Putamen (tissue), 1 donor: Measurements from ENCODE around the gene IL1R1.
A peak's percentile ranks its signal among the peaks of the same experiment; 100 is the strongest.
"Not testable (repeated sequence)": the region's sequence is repeated elsewhere in the genome, so short reads cannot be mapped to it uniquely, and the experiment has no call there.

Experiments
- DNase-seq: peaks from one replicate; pipeline ENCODE4 v3.0.0-alpha.2; 2016; ENCODE audit warnings: low spot score

IL1R1 gene

GRCh38 chr2:102111823-102112222 is 30.7 kb upstream of the IL1R1 start:
- DNase-seq, result no peak

- DNase-seq, result no peak
Observed at GRCh38 chr2:102112271-102112670, 30.3 kb upstream of the IL1R1 start.

- no peak for DNase-seq
Observed at GRCh38 chr2:102112692-102113665, 29.6 kb upstream of the IL1R1 start.

- DNase-seq, result no peak
Observed at GRCh38 chr2:102114290-102114721, 28.2 kb upstream of the IL1R1 start.

- no peak for DNase-seq
Observed at GRCh38 chr2:102114851-102115497, 27.6 kb upstream of the IL1R1 start.

- DNase-seq, result peak; percentile 10
Observed at GRCh38 chr2:102116630-102117471, 25.7 kb upstream of the IL1R1 start.

GRCh38 chr2:102117472-102117858 is 25.1 kb upstream of the IL1R1 start:
- no peak for DNase-seq

GRCh38 chr2:102119255-102119654 is 23.3 kb upstream of the IL1R1 start:
- no peak for DNase-seq

- no peak for DNase-seq
Observed at GRCh38 chr2:102120261-102120660, 22.3 kb upstream of the IL1R1 start.

GRCh38 chr2:102120701-102121159 is 21.8 kb upstream of the IL1R1 start:
- no peak for DNase-seq

- DNase-seq, result no peak
Observed at GRCh38 chr2:102122115-102122514, 20.4 kb upstream of the IL1R1 start.

GRCh38 chr2:102122909-102123308 is 19.6 kb upstream of the IL1R1 start:
- no peak for DNase-seq

GRCh38 chr2:102124421-102124820 is 18.1 kb upstream of the IL1R1 start:
- DNase-seq, result not testable (repeated sequence)

GRCh38 chr2:102126169-102126568 is 16.4 kb upstream of the IL1R1 start:
- no peak for DNase-seq

GRCh38 chr2:102126660-102127059 is 15.9 kb upstream of the IL1R1 start:
- no peak for DNase-seq

- DNase-seq, result no peak
Observed at GRCh38 chr2:102129082-102129481, 13.5 kb upstream of the IL1R1 start.

- no peak for DNase-seq
Observed at GRCh38 chr2:102129951-102130646, 12.4 kb upstream of the IL1R1 start.

- no peak for DNase-seq
Observed at GRCh38 chr2:102130647-102130991, 11.9 kb upstream of the IL1R1 start.

GRCh38 chr2:102131564-102131963 is 11.0 kb upstream of the IL1R1 start:
- no peak for DNase-seq

GRCh38 chr2:102137138-102137537 is 5.4 kb upstream of the IL1R1 start:
- no peak for DNase-seq

GRCh38 chr2:102138331-102138730 is 4.2 kb upstream of the IL1R1 start:
- no peak for DNase-seq

- DNase-seq, result no peak
Observed at GRCh38 chr2:102139851-102140250, 2.7 kb upstream of the IL1R1 start.
